Mesenteric fat pad (tissue), 1 donor: ENCODE data around the gene SEMG1. TPM values are rescaled to one million over a fixed set of nuclear protein-coding genes. Genes with fewer than 3 reads are reported as not detected.

Experiments
- DNase-seq: peaks from one replicate; pipeline ENCODE4 v3.0.0-alpha.2; 2020; ENCODE audit warnings: low spot score
- long read RNA-seq: library from polyadenylated mRNA; unstranded; transcript quantifications from one replicate; pipeline ENCODE4 v2.0.0, GENCODE V29; 2020
- total RNA-seq: library from RNA; stranded (reverse); fragmentation: NEBNext Ultra II Directional; extraction: Animal tissue kit (Norgen Biotek cat#: 25700); gene quantifications from one replicate; pipeline ENCODE4 v1.2.1, GENCODE V29; 2021
- donor health status: DM: yes; HTN: yes; CAD: no.

Gene SEMG1, protein sequence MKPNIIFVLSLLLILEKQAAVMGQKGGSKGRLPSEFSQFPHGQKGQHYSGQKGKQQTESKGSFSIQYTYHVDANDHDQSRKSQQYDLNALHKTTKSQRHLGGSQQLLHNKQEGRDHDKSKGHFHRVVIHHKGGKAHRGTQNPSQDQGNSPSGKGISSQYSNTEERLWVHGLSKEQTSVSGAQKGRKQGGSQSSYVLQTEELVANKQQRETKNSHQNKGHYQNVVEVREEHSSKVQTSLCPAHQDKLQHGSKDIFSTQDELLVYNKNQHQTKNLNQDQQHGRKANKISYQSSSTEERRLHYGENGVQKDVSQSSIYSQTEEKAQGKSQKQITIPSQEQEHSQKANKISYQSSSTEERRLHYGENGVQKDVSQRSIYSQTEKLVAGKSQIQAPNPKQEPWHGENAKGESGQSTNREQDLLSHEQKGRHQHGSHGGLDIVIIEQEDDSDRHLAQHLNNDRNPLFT
- not detected for total RNA-seq
- long read RNA-seq, result 0 reads

DNA sequence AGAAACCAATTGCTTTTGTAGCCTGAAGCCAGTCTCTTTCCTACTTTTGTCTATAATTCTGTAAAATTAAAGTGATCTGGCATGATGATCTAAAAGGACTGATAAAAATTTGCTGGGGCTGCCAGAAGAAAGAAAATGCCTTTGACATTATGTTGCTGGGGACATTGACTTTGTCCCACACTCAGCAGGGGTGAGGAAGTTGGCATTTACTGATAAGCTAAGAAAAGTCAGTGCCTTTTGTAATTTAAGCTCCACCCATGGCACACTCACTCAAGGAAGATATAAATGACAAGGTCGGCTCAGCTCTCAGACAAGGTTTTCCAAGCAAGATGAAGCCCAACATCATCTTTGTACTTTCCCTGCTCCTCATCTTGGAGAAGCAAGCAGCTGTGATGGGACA lies at the start of gene SEMG1:
Gene SEMG1, plus strand, starts transcription at position 309 of the 400 bp plus-strand sequence. Its CDS starts 21 bp downstream, at position 330.
- no peak for DNase-seq

GRCh38 chr20:45157962-45158361 lies 48.9 kb upstream of the SEMG1 start:
- DNase-seq, result no peak

DNA sequence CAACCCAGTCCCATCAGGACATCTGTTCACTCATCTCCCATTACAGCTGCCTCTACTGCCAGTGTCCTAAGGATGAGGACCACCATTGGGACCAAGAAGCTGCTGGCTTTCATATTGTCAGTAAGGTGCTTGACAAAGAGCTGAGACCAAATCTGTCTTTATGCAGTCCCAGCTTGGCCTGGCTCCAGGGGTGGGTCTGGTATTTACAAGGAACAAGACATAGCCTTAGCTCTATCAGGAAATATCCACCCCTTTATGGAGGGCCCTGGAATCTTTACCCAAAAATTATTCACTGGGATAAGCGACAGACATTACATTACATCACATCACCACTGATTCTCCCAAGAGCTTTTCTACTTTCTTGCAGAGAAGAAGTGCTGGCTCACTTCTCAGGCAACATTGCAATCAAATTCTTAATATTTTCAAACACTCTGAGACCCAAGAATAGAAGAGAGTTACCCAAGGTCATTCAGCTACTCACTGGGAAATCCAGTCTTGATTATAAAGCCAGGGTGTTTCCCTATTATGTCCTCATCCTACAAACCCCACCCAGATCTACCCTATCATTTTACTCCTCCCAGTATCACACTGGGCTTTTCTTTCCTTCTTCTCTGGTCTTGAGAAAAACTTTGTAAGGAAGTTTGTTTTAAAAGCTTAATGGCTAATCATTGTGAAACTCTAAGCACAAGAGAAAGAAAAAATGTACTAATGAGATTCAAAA lies 43.6 kb upstream of the SEMG1 start:
- no peak for DNase-seq

DNA sequence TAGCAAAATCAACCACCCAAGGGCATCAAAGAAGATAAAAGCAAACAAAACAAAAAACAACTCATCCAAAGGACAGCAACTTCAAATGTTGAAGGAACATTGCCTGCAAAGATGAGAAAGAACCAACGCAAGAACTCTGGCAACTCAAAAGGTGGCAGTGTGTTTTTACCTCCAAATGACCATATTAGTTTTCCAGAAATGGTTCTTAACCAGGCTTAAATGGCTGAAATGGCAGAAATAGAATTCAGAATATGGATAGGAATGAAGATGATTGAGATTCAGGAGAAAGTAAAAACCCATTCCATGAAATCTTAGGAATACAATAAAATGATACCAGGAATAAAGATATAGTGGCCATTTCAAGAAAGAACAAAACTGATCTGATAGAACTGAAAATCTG lies 41.9 kb upstream of the SEMG1 start:
- DNase-seq, result no peak

GRCh38 chr20:45173522-45173921 lies 33.3 kb upstream of the SEMG1 start:
- no peak for DNase-seq

- DNase-seq, result no peak
Measured at GRCh38 chr20:45174434-45175364, 32.1 kb upstream of the SEMG1 start, which contains the start of gene PI3. Gene PI3 (plus strand): TSS chr20:45174902. CDS start chr20:45174923, 21 bp downstream.

GRCh38 chr20:45176526-45177267 lies 30.1 kb upstream of the SEMG1 start:
- DNase-seq, result no peak

GRCh38 chr20:45179166-45179565 lies 27.7 kb upstream of the SEMG1 start:
- DNase-seq, result no peak

- no peak for DNase-seq
Measured at GRCh38 chr20:45181639-45182038, 25.2 kb upstream of the SEMG1 start.

DNA sequence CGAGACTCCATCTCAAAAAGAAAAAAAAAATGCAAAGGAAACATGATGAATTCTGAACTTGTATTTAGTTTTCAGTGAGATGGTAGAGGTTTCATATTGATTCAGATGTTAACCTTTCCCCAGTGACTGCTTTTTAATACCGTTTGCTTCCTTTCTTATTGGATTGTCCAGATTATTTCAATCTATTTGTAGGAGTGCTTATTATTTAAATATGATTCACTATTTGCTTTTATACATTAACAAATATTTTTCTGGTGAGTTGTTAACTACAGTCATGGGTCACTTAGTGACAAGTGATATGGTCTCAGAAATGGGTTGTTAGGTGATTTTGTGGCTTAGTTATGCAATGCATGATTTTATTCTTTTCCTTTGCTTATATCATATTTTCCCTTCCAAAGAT lies 23.7 kb upstream of the SEMG1 start:
- DNase-seq, result no peak

DNA sequence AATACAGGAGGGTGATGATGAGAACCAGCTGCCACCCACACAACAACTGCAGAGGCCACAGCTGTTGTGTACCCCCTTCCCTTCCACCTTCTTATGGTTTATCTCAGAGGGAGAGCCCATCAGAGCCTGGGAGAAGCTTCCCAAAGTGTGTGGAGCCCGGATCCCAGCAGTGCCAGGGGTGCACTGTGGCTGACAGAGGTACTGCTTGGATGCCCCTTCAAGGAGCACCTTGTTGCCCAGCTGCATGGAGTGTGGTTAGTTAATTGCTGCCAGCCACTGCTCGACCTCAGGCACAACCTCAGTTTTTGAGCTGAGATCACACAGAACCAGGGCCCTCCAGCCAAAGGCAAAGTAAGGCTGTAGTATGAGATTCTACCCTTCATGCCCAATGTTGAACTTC lies 19.1 kb upstream of the SEMG1 start:
- no peak for DNase-seq

DNA sequence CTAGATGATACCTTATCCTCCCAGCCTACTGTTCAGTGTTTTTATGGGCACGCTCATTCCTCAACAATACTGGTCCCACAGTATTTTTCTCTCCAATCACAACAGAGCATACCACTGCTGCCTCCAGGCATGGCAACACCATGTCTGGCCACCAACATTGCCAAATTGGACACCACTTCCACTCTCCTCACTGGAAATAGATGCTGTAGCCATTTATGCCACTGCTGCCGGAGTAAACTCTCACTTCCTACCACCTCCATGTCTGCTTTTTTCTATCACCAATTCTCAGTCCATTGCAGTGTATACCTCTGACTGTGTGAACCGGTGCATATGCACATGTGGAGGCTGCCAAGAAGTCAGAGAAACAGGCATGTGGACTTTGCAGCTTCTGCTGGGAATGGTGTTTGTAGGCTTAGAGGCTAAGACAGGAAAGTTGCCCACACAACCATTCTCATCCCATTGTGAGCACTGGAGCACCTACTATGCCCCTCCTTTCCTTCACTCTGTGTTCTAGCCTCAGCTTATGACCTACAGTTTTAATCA lies 17.7 kb upstream of the SEMG1 start:
- no peak for DNase-seq

DNA sequence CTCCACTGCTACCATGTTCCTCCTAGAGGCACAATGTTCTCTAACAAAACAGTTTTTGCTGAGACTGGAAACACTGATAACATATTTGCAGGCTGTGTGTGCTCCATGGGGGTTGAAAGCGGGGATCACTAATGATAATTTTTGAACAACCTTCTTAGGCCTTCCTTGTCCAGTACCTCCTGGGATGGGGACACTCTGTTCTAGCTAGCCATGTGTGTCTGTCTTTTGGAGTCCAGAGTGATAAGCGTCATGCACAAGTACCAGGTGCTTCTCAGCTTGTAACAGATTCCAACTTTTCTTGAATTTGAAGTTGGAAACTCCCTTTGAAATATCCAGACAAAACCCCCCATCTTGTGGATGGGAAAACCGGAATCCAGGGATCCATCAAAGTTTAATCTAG lies 17.0 kb upstream of the SEMG1 start:
- DNase-seq, result no peak

DNA sequence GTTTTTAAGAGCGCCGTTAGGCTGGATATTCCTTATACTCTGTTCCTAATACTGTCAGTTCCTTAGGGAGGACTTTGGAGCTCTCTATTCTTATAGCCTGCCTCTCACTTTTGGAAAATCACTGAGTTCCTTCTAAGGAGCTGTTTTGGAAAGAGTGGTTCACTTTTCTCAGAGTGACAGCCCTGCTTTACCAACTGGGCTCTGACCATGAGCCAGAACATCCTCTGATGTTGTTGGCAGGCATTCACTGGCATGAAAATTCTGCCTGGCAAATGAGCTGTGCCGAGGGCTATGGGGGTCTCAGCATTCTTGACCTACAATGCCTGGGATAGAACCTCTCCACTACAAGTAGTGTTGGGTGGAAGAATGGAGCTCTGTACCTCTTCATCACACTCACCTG lies 14.9 kb upstream of the SEMG1 start:
- no peak for DNase-seq

GRCh38 chr20:45193331-45193730 lies 13.5 kb upstream of the SEMG1 start:
- no peak for DNase-seq

DNA sequence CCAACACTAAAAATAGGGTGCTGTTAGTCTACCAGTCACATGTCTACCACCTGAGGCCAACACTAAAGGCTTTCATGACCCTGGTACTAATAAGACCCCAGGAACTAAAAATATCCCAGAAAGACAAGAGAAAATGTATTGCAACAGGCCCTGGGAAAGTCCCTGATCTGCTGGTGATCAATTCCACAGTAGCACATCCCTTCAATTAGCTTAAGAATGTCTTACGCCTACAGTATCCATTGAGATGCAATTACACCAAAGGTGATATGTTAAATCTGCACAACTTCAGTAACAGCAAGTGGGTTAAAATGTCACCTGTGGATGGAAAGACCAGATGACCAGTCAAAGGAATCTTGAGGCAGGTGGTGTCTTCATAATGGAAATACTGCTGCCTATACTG lies 3.1 kb downstream of the SEMG1 start:
- no peak for DNase-seq

GRCh38 chr20:45211569-45212474 lies 5.0 kb downstream of the SEMG1 start:
- DNase-seq, result no peak

DNA sequence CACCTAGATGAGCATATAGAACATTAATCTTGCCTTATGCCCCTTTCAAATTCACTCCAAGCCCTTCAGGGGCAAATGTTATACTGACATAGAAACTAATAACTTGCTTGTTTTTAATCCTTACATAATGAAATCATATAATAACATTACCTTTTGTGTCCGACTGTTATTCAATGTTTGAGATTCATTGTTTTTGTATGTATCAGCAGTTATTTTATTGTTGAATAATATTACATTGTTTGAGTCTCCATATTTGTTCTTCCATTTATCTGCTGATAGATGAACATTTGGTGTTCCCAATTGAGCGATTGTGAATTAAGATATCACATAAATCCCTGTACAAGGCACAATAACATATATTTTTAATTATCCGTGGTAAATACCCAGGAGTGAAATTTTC lies 6.0 kb downstream of the SEMG1 start:
- no peak for DNase-seq

DNA sequence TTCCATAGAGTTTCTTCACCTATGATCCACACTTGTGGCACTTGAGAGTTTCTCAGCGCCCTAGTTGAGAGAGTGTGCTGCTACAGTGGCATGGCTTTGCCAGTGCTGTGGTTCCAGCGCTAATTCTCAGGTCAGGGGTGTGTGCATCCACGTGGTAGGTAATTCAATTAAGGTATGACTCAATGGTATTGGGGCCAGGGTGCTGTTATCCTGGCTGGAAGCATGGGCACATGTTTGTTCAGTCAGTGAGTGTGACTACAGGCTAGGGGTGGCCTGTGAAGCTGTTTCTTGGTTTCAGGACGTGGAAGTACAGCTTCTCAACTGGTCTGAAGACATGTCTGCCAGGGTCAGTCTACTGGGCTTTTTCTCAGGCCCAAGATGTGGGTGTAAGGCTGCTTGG lies 11.3 kb downstream of the SEMG1 start:
- DNase-seq, result peak; percentile 67
